OCI-LY1 (cell line): ENCODE measurements around the gene MTREX.

ENCODE experiments used
- H2AFZ ChIP-seq: fragments of 200-600 bp; sonication (generic), shearing (Covaris generic); 2 replicates; pipeline ENCODE4 v1.6.0; 2014; ENCODE audit warnings: antibody characterized with exemption, mild to moderate bottlenecking, low read length
- H3F3A ChIP-seq: fragments of 200-600 bp; sonication (generic), shearing (Covaris generic); 2 replicates; pipeline ENCODE4 v1.6.0; 2014; ENCODE audit warnings: mild to moderate bottlenecking, antibody characterized with exemption, low read length, moderate library complexity; ENCODE audit not compliant: insufficient read depth
- H3K27ac ChIP-seq: fragments of 200-600 bp; sonication (generic); 2 replicates; pipeline ENCODE4 v1.5.1; 2014; ENCODE audit warnings: low read length, mixed run types, mild to moderate bottlenecking, low read depth; ENCODE audit not compliant: poor library complexity, severe bottlenecking
- H3K27me3 ChIP-seq: fragments of 200-600 bp; sonication (generic); 2 replicates; pipeline ENCODE4 v1.6.0; 2014; ENCODE audit warnings: antibody characterized with exemption, mild to moderate bottlenecking, low read length, moderate library complexity; ENCODE audit not compliant: insufficient read depth
- H3K36me3 ChIP-seq: fragments of 200-600 bp; sonication (generic); 2 replicates; pipeline ENCODE4 v1.6.1; 2014; ENCODE audit warnings: mild to moderate bottlenecking, antibody characterized with exemption, low read length, moderate library complexity, mixed read lengths; ENCODE audit not compliant: insufficient read depth
- H3K4me1 ChIP-seq: fragments of 200-600 bp; sonication (generic); 2 replicates; pipeline ENCODE4 v1.5.1; 2014; ENCODE audit warnings: mild to moderate bottlenecking, low read length, moderate library complexity; ENCODE audit not compliant: insufficient read depth, severe bottlenecking
- H3K4me2 ChIP-seq: fragments of 200-600 bp; sonication (generic), shearing (Covaris generic); 2 replicates; pipeline ENCODE4 v1.6.1; 2014; ENCODE audit warnings: low read length
- H3K4me3 ChIP-seq: fragments of 200-600 bp; sonication (generic); 2 replicates; pipeline ENCODE4 v1.5.1; 2014; ENCODE audit warnings: low read length, low read depth, mild to moderate bottlenecking, mixed read lengths; ENCODE audit not compliant: poor library complexity, severe bottlenecking
- H3K79me2 ChIP-seq: fragments of 200-600 bp; shearing (Covaris generic); 2 replicates; pipeline ENCODE4 v1.6.1; 2016; ENCODE audit warnings: mixed run types, low read length, mixed read lengths; ENCODE audit not compliant: insufficient read depth
- H3K9ac ChIP-seq: fragments of 200-600 bp; sonication (generic), shearing (Covaris generic); 2 replicates; pipeline ENCODE4 v1.6.1; 2014; ENCODE audit warnings: mild to moderate bottlenecking, low read length, mixed read lengths
- H3K9me2 ChIP-seq: fragments of 200-600 bp; sonication (generic), shearing (Covaris generic); 2 replicates; pipeline ENCODE4 v1.6.1; 2014; ENCODE audit warnings: low read depth, mild to moderate bottlenecking, low read length, mixed read lengths
- H3K9me3 ChIP-seq: fragments of 200-600 bp; shearing (Covaris generic); 2 replicates; pipeline ENCODE4 v1.6.1; 2014; ENCODE audit warnings: low read length, mixed read lengths
- H4K20me1 ChIP-seq: fragments of 200-600 bp; sonication (generic), shearing (Covaris generic); 2 replicates; pipeline ENCODE4 v1.6.0; 2016; ENCODE audit warnings: mild to moderate bottlenecking, low read length; ENCODE audit not compliant: insufficient read depth
- CTCF ChIP-seq: fragments of 200-600 bp; sonication (generic), shearing (Covaris generic); IDR thresholded peaks from 2 replicates; pipeline ENCODE4 v1.5.1; 2017; ENCODE audit warnings: mild to moderate bottlenecking, antibody characterized with exemption, low read length, moderate library complexity, mixed read lengths
- EZH2 ChIP-seq: fragments of 200-600 bp; sonication (generic), shearing (Covaris generic); IDR thresholded peaks from 2 replicates; pipeline ENCODE4 v1.8.0; 2017; ENCODE audit warnings: borderline replicate concordance, mixed run types, mild to moderate bottlenecking, antibody characterized with exemption, low read length, moderate library complexity, mixed read lengths

Gene MTREX

GRCh38 chr5:55384072-55384471 is 76.3 kb downstream of the MTREX start:
- H3K27ac ChIP-seq = no peak overlapping the region
- TF ChIP-seq CTCF = no peak
- TF ChIP-seq EZH2 = no peak
- H3K4me2 ChIP-seq = no peak overlapping the region
- H3K4me1 ChIP-seq = no peaks in the 10 kb centered on the region
- H3K27me3 ChIP-seq = no peaks in the 10 kb centered on the region
- H4K20me1 ChIP-seq = no peaks in the 10 kb centered on the region
- peaks cover 7% of the 10 kb centered on the region; the same call in 1 of the 2 replicates for H3K79me2 ChIP-seq
- peaks cover 89% of the 10 kb centered on the region for H3K36me3 ChIP-seq
- H3K9ac ChIP-seq = no peak overlapping the region
- H3K9me3 ChIP-seq = no peaks in the 10 kb centered on the region
- no peaks in the 10 kb centered on the region for H3K9me2 ChIP-seq
- H3K4me3 ChIP-seq = no peak overlapping the region
- H2AFZ ChIP-seq = no peak overlapping the region
- H3F3A ChIP-seq = no peaks in the 10 kb centered on the region

- Histone ChIP-seq H3F3A (no peaks in the 10 kb centered on the region), H3K79me2 (peaks cover 7% of the 10 kb centered on the region; the same call in 1 of the 2 replicates), H3K9me3 (no peaks in the 10 kb centered on the region), H3K9ac (no peak overlapping the region), H3K27me3 (no peaks in the 10 kb centered on the region), H4K20me1 (no peaks in the 10 kb centered on the region), H2AFZ (no peak overlapping the region), H3K4me3 (no peak overlapping the region), H3K4me1 (no peaks in the 10 kb centered on the region), H3K9me2 (no peaks in the 10 kb centered on the region), H3K27ac (no peak overlapping the region), H3K4me2 (no peak overlapping the region), H3K36me3 (peaks cover 89% of the 10 kb centered on the region)
- TF ChIP-seq CTCF (no peak), EZH2 (no peak)
These were observed 77.4 kb downstream of the MTREX start for GRCh38 chr5:55385227-55385626.

- peaks cover 7% of the 10 kb centered on the region; the same call in 1 of the 2 replicates for H3K79me2 ChIP-seq
- peaks cover 89% of the 10 kb centered on the region for H3K36me3 ChIP-seq
These were observed 78.1 kb downstream of the MTREX start for GRCh38 chr5:55385846-55386245.

More at GRCh38 chr5:55385846-55386245, 78.1 kb downstream of the MTREX start:
- Histone ChIP-seq H4K20me1 (no peaks in the 10 kb centered on the region), H3K27ac (no peak overlapping the region), H3K4me1 (no peaks in the 10 kb centered on the region), H3K27me3 (no peaks in the 10 kb centered on the region), H2AFZ (no peak overlapping the region), H3K9me2 (no peaks in the 10 kb centered on the region), H3K9ac (no peak overlapping the region), H3K4me3 (no peak overlapping the region), H3K9me3 (no peaks in the 10 kb centered on the region), H3K4me2 (no peak overlapping the region), H3F3A (no peaks in the 10 kb centered on the region)
- no peak for TF ChIP-seq EZH2
- TF ChIP-seq CTCF = no peak
